Muscle layer of duodenum (tissue), 2 donors: ENCODE results near the gene IFNA8.

Experiments
- H3K27ac ChIP-seq: one replicate; pipeline ENCODE4 v1.7.0; 2013; ENCODE audit warnings: mild to moderate bottlenecking, low read length
- H3K27me3 ChIP-seq: one replicate; pipeline ENCODE4 v1.7.0; 2013; ENCODE audit warnings: low read depth, mild to moderate bottlenecking, control low read depth, low read length
- H3K36me3 ChIP-seq, 2 donors: one replicate each; pipeline ENCODE4 v1.7.0; 2013; ENCODE audit warnings: low read length in 2 of 2, control low read depth in 1 of 2, mild to moderate bottlenecking in 1 of 2; ENCODE audit not compliant: insufficient read depth in 2 of 2, control insufficient read depth in 1 of 2
- H3K4me1 ChIP-seq, 2 donors: one replicate each; pipeline ENCODE4 v1.7.0; 2013; ENCODE audit warnings: low read length in 2 of 2, mild to moderate bottlenecking in 2 of 2, control low read depth in 1 of 2, moderate library complexity in 1 of 2; ENCODE audit not compliant: insufficient read depth in 2 of 2, control insufficient read depth in 1 of 2
- H3K4me3 ChIP-seq, 2 donors: one replicate each; pipeline ENCODE4 v1.7.0; 2013; ENCODE audit warnings: low read length in 2 of 2, low read depth in 1 of 2, mild to moderate bottlenecking in 1 of 2
- H3K9me3 ChIP-seq, 2 donors: one replicate each; pipeline ENCODE4 v1.7.0; 2013; ENCODE audit warnings: low read length in 2 of 2, control low read depth in 1 of 2, mild to moderate bottlenecking in 1 of 2; ENCODE audit not compliant: control insufficient read depth in 1 of 2
- donor health status: healthy.

IFNA8 gene

DNA sequence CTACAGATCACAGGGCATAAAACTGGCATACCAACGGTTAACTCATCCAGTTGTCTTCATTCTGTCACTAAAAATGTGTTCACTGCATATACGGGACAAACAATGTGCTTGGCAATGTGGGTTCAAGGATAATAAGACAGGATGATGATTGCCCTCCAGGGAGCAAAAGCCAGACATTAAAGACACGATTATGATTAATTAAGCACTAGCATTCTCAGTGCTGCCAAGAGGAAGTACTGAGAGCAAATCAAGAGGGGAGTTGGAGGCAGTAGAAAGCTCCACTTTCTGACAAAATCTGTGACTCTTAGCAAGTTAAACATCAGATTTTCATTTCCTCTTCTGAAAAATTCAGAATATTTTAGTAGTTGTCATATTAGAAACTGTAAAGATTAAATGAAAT, 9.0 kb upstream of the IFNA8 start:
- Histone ChIP-seq H3K36me3 (no peaks in the 10 kb centered on the region), H3K27me3 (peaks cover 19% of the 10 kb centered on the region), H3K4me1 (peaks cover 0 to 13% of the 10 kb centered on the region in 2 donors), H3K27ac (no peak overlapping the region), H3K4me3 (no peak overlapping the region), H3K9me3 (no peaks in the 10 kb centered on the region)

DNA sequence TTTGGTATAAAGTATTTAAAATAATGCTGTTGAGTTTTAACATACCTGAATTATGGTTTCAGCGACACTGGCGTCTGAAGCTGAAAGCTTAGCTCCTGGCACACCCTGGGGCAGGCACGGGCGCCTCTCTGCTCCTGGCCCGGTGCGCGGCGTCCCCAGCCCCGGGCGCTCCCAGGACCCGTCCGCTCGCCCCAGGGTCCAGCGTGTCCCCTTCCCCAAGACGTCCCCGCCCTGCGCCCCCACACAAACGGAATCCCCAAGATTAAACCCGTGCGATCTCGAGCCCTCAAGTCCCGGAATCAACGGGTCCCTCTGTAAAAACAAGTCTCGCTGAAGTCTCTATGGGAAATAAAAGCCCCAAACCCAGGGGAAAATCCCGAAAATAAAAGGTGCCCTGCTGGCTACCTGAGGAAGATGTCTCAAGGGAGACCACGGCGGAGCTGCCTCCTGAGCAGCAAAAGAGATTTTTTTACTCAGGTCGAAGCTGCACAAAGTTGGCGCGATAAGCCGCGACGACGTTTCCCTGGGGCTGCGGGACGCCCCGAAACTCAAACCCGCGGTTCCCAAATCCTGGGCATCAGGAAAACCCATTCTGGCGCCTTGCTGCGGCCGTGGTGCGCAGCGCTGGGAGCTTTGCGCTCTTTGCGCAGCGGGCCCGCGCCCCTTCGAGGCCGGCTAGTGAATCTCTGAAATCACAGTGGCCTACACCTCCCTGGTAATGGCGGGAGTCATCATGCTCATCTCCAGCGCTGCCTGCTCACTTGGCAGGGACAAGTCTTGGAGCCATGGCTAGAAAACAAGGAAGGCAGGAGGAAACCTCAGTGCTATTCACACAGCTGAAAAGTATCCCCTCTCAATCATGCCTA, 6.3 kb upstream of the IFNA8 start:
- Histone ChIP-seq H3K9me3 (no peaks in the 10 kb centered on the region), H3K4me3 (peak overlapping the region; percentile 33 to 67), H3K4me1 (peaks cover 0 to 13% of the 10 kb centered on the region in 2 donors), H3K36me3 (no peaks in the 10 kb centered on the region), H3K27ac (no peak overlapping the region), H3K27me3 (peaks cover 6% of the 10 kb centered on the region)

GRCh38 chr9:21404146-21404545, 4.8 kb upstream of the IFNA8 start:
- H3K27ac ChIP-seq: no peak overlapping the region

GRCh38 chr9:21412107-21412506, 3.2 kb downstream of the IFNA8 start:
- no peaks in the 10 kb centered on the region for H3K27me3 ChIP-seq
- H3K36me3 ChIP-seq: no peaks in the 10 kb centered on the region
- no peaks in the 10 kb centered on the region for H3K9me3 ChIP-seq
- no peak overlapping the region for H3K27ac ChIP-seq
- H3K4me3 ChIP-seq: no peak overlapping the region
- H3K4me1 ChIP-seq: no peaks in the 10 kb centered on the region

More at GRCh38 chr9:21404146-21404545, 4.8 kb upstream of the IFNA8 start:
- no peak overlapping the region for H3K4me3 ChIP-seq
- no peaks in the 10 kb centered on the region for H3K9me3 ChIP-seq
- H3K27me3 ChIP-seq: peaks cover 6% of the 10 kb centered on the region
- H3K36me3 ChIP-seq: no peaks in the 10 kb centered on the region
- peaks cover 0 to 13% of the 10 kb centered on the region in 2 donors for H3K4me1 ChIP-seq

DNA sequence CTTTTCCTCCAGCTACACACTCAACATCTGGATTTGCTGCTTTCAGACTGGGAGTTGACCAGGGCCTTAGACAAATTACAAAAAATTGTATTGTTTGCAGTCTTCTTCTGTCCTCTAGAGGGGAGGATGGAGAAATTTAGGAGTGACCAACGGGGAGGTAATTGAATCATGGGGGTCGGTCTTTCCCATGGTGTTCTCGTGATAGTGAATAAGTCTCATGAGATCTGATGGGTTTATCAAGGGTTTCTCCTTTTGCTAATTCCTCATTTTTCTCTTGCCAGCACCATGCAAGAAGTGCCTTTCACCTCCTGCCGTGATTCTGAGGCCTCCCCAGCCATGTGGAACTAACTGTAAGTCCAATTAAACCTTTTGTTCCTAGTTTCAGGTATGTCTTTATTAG, 4.2 kb downstream of the IFNA8 start:
- Histone ChIP-seq H3K27ac (no peak overlapping the region), H3K4me1 (no peaks in the 10 kb centered on the region), H3K36me3 (no peaks in the 10 kb centered on the region), H3K27me3 (no peaks in the 10 kb centered on the region), H3K4me3 (no peak overlapping the region), H3K9me3 (no peaks in the 10 kb centered on the region)

GRCh38 chr9:21413624-21414023, 4.7 kb downstream of the IFNA8 start:
- H3K27ac ChIP-seq: no peak overlapping the region
- H3K9me3 ChIP-seq: no peaks in the 10 kb centered on the region
- no peaks in the 10 kb centered on the region for H3K27me3 ChIP-seq
- H3K36me3 ChIP-seq: no peaks in the 10 kb centered on the region
- no peaks in the 10 kb centered on the region for H3K4me1 ChIP-seq
- H3K4me3 ChIP-seq: no peak overlapping the region

DNA sequence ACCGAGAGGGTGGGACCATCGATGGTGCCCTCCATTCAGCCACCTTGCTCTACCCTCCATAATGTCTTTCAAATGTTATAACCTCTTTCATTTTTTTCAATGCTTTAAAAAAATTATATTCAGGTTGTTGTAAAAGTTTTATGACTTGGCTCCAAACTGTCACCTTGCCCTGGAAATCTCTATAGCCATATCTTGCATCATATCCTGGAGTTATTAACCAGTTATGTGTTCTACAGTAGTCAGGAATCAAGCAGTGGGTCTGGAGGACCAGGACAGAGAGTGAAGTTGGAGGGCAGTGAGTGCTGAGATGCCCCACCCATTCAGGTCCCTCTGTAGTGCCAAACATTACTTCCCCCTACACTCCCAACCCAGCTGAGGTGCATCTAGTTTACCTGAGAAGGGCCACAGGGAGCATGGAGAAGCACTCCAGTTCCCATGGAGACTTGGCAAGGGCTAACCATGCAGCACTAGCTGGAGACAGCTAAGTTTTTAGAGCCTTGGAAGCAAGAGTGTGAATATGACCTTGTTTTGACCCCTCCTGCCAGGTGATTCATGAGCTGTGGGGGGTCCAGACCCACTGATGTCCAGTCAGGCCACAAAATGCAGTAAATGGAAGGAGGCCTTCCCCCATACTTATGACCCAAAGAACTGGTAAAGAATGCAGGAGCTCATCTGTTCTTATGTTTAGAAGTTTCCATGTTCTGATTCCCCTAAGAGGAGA, 5.5 kb downstream of the IFNA8 start:
- Histone ChIP-seq H3K4me3 (no peak overlapping the region), H3K36me3 (no peaks in the 10 kb centered on the region), H3K27ac (no peak overlapping the region), H3K4me1 (no peaks in the 10 kb centered on the region), H3K9me3 (no peaks in the 10 kb centered on the region), H3K27me3 (no peaks in the 10 kb centered on the region)

GRCh38 chr9:21415493-21416267, 6.8 kb downstream of the IFNA8 start:
- H3K4me3 ChIP-seq: no peak overlapping the region
- H3K9me3 ChIP-seq: no peaks in the 10 kb centered on the region
- no peak overlapping the region for H3K27ac ChIP-seq
- H3K27me3 ChIP-seq: no peaks in the 10 kb centered on the region
- H3K4me1 ChIP-seq: no peaks in the 10 kb centered on the region
- H3K36me3 ChIP-seq: no peaks in the 10 kb centered on the region

GRCh38 chr9:21428235-21428634, 19.3 kb downstream of the IFNA8 start:
- Histone ChIP-seq H3K36me3 (no peaks in the 10 kb centered on the region), H3K27ac (no peak overlapping the region), H3K4me3 (no peak overlapping the region), H3K9me3 (no peaks in the 10 kb centered on the region), H3K4me1 (no peaks in the 10 kb centered on the region), H3K27me3 (no peaks in the 10 kb centered on the region)

DNA sequence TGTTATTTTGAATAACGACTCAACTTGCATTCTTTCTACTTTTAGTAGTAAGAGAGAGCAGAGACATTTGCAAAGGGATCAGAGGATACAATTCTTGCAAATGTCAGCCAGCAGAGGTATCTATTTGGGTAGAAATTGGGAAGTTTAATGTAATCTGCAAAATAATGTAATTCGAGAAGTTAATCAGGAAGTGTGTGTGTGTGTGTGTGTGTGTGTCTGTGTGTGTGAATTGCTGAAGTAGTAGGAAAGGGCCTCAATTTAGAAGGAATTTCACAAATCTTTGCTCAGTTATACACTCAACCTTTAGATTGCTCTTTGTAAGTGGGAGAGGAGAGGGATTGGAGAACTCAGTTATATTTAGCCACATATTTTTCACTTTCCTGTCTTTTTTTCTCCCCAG, 20.3 kb downstream of the IFNA8 start:
- no peak overlapping the region for H3K27ac ChIP-seq
- no peaks in the 10 kb centered on the region for H3K36me3 ChIP-seq
- H3K9me3 ChIP-seq: no peaks in the 10 kb centered on the region
- no peak overlapping the region for H3K4me3 ChIP-seq
- H3K27me3 ChIP-seq: no peaks in the 10 kb centered on the region
- no peaks in the 10 kb centered on the region for H3K4me1 ChIP-seq
